Karpas-422 (cell line): ENCODE results near the gene DGKB. TPM values are rescaled to one million over a fixed set of nuclear protein-coding genes. Genes with fewer than 3 reads are reported as not detected.

Experiments
- DNase-seq: peaks from one replicate; pipeline ENCODE4 v3.0.0-alpha.2; 2015
- H2AFZ ChIP-seq: fragments of 200-600 bp; sonication (generic); 2 replicates; pipeline ENCODE4 v1.6.1; 2014; ENCODE audit warnings: antibody characterized with exemption, low read length, mixed read lengths
- H3K27ac ChIP-seq: fragments of 200-600 bp; sonication (generic); 2 replicates; pipeline ENCODE4 v1.5.1; 2014; ENCODE audit warnings: mild to moderate bottlenecking, low read length, moderate library complexity
- H3K27me3 ChIP-seq: fragments of 200-600 bp; sonication (generic); 2 replicates; pipeline ENCODE4 v1.6.1; 2014; ENCODE audit warnings: low read length, mixed read lengths
- H3K36me3 ChIP-seq: fragments of 200-600 bp; sonication (generic); 2 replicates; pipeline ENCODE4 v1.6.1; 2014; ENCODE audit warnings: low read length, mixed read lengths; ENCODE audit not compliant: insufficient read depth
- H3K4me1 ChIP-seq: fragments of 200-600 bp; sonication (generic); 2 replicates; pipeline ENCODE4 v1.6.1; 2014; ENCODE audit warnings: mild to moderate bottlenecking, low read length, mixed read lengths
- H3K4me2 ChIP-seq: fragments of 200-600 bp; sonication (generic); 2 replicates; pipeline ENCODE4 v1.6.1; 2014; ENCODE audit warnings: low read length, low read depth, mild to moderate bottlenecking; ENCODE audit not compliant: poor library complexity, severe bottlenecking
- H3K4me3 ChIP-seq: fragments of 200-600 bp; sonication (generic); 2 replicates; pipeline ENCODE4 v1.5.1; 2014; ENCODE audit warnings: mild to moderate bottlenecking, antibody characterized with exemption, low read length, mixed read lengths
- H3K79me2 ChIP-seq: fragments of 200-600 bp; sonication (generic); 2 replicates; pipeline ENCODE4 v1.6.1; 2014; ENCODE audit warnings: mild to moderate bottlenecking, low read length, mixed read lengths
- H3K9ac ChIP-seq: fragments of 200-600 bp; sonication (generic); 2 replicates; pipeline ENCODE4 v1.6.0; 2014; ENCODE audit warnings: low read length
- H3K9me2 ChIP-seq: fragments of 200-600 bp; sonication (generic), shearing (Covaris generic); replicated peaks from 2 replicates; pipeline ENCODE4 v1.6.0; 2014; ENCODE audit warnings: mild to moderate bottlenecking, low read length, moderate library complexity; ENCODE audit not compliant: insufficient read depth
- H3K9me3 ChIP-seq: fragments of 300-700, 200-600 bp; sonication (generic); 2 replicates; pipeline ENCODE4 v1.6.1; 2014; ENCODE audit warnings: low read length, mixed read lengths
- H4K20me1 ChIP-seq: fragments of 200-600 bp; sonication (generic); 2 replicates; pipeline ENCODE4 v1.6.1; 2014; ENCODE audit warnings: mild to moderate bottlenecking, antibody characterized with exemption, low read length, low read depth; ENCODE audit not compliant: insufficient read depth
- total RNA-seq: library from RNA; depleted of rRNA; stranded (reverse); fragments of >200 nt; shearing (Covaris generic); gene quantifications from 2 replicates; pipeline ENCODE4 v1.2.3, GENCODE V29; 2014; ENCODE audit warnings: low replicate concordance

DGKB gene
- total RNA-seq, 1 experiment from 2014 or later, result not detected

DNA sequence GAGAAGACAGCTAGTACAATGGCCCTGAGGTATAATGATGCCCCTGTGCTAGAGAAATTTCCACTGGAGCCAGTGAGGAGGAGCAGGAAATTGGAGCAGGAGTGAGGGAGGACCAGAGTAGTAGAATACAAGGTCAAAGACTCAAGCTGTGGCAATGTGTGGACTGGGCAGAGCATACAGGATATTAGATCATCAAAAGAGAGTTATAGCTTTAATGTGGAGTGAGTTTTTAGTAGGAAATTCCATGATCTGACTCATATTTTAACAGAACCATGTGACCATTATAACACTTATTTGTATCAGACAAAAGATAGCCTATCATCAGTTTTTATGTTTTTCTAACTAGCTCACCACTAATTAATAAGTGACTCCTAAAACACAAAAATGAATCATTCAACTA lies 154.1 kb downstream of the DGKB start:
- Histone ChIP-seq H3K9me3 (peaks cover 11% of the 10 kb centered on the region; the same call in 1 of the 2 replicates), H3K79me2 (no peaks in the 10 kb centered on the region), H3K27ac (no peak overlapping the region), H2AFZ (no peak overlapping the region), H3K4me3 (no peak overlapping the region), H3K9me2 (no peaks in the 10 kb centered on the region; the same call in 1 of the 2 replicates), H3K4me1 (no peaks in the 10 kb centered on the region), H3K27me3 (no peaks in the 10 kb centered on the region), H3K36me3 (no peaks in the 10 kb centered on the region), H3K4me2 (no peak overlapping the region), H4K20me1 (no peaks in the 10 kb centered on the region), H3K9ac (no peak overlapping the region)
- DNase-seq, result no peak

DNA sequence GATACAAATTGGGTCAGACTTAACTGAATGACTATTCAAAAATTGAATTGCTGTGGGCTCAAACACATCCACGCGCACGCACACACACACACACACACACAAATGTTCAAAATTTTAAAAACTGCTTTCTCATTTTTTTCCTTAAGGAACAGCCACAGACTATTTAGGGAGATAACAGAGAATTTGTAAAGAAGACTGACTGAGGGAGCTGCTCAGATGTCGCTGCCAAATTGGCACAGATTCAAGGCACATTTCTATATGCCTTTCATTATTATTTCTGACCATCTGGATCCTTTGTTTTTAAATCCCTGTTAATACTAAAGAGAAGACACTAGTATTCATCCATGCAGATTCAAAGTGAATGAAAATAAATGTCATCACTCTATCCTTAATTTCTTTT lies 154.8 kb downstream of the DGKB start:
- Histone ChIP-seq H3K4me1 (no peaks in the 10 kb centered on the region), H2AFZ (no peak overlapping the region)

DNA sequence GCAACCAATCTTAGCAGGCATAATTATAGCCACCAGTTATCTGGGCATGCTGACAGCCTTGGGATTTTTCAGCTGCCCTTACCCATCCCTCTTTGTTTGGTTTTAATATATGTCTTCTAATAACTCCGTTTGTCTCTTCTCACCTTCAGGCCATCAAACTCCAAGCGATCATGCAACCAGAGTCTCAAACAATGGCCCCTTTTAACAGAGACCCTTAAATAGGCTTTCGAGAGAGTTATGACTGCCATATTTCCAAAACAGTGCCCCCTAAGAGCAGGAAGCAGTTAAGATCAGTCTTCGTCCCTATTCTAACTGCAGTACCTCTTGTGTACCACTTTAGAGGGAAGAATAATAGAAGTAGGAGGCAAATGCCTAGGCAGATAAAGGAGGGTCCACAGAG lies 157.5 kb downstream of the DGKB start:
- H3K4me3 ChIP-seq, result no peak overlapping the region
- H3K4me1 ChIP-seq, result no peaks in the 10 kb centered on the region

More for the DNA sequence above, 154.8 kb downstream of the DGKB start:
- Histone ChIP-seq H3K4me3 (no peak overlapping the region), H3K79me2 (no peaks in the 10 kb centered on the region), H3K27me3 (no peaks in the 10 kb centered on the region), H3K27ac (no peak overlapping the region), H3K36me3 (no peaks in the 10 kb centered on the region), H3K9me2 (no peaks in the 10 kb centered on the region; the same call in 1 of the 2 replicates), H4K20me1 (no peaks in the 10 kb centered on the region), H3K4me2 (no peak overlapping the region), H3K9ac (no peak overlapping the region), H3K9me3 (peaks cover 16% of the 10 kb centered on the region)
- DNase-seq, result no peak

DNA sequence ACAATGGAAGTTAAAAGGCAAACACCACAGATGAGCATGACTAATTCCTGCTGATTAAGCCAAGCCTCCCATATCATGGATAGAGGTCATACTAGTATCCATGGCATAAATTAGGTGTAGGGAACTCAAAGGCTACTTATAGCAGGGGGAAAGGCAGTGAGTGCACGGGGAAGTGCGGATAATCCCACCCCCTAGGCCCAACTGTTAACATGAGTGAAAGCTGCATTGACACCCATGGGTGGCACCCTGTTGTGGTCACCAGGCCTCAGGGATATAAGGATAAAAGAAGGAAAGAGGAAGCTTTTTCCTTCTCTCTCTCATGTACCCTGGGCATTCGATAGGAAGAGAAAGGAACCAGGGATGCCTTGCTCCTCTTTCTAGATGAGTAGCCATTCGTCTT lies 161.9 kb downstream of the DGKB start:
- DNase-seq, result no peak
- Histone ChIP-seq H2AFZ (no peak overlapping the region), H3K4me3 (no peak overlapping the region), H3K9ac (no peak overlapping the region), H4K20me1 (no peaks in the 10 kb centered on the region), H3K79me2 (no peaks in the 10 kb centered on the region), H3K9me3 (peaks cover 19% of the 10 kb centered on the region), H3K27me3 (no peaks in the 10 kb centered on the region), H3K9me2 (no peaks in the 10 kb centered on the region), H3K4me2 (no peak overlapping the region), H3K4me1 (no peaks in the 10 kb centered on the region), H3K36me3 (no peaks in the 10 kb centered on the region), H3K27ac (no peak overlapping the region)

More for the DNA sequence above, 157.5 kb downstream of the DGKB start:
- Histone ChIP-seq H3K9me3 (peaks cover 19% of the 10 kb centered on the region), H3K79me2 (no peaks in the 10 kb centered on the region), H2AFZ (no peak overlapping the region), H3K27me3 (no peaks in the 10 kb centered on the region), H3K27ac (no peak overlapping the region), H3K9ac (no peak overlapping the region), H3K36me3 (no peaks in the 10 kb centered on the region), H3K9me2 (no peaks in the 10 kb centered on the region; the same call in 1 of the 2 replicates), H4K20me1 (no peaks in the 10 kb centered on the region), H3K4me2 (no peak overlapping the region)
- no peak for DNase-seq

DNA sequence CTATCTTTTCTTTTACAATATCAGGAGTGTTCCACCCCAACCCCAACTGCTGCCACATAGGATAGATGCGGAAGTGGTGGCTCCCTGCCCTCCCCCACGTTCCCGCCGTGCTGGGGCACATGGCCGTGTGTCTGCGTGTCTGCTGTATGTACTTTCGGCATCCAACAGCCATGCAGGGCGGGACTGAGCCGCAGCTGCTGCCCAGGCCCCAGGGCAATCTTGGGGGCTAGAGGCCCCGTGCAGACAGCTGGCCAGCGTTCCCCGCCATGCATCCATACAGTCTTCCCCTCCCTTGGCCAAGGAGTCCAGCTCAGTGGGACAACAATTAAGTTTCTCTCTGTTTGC lies 162.7 kb downstream of the DGKB start:
- H3K4me3 ChIP-seq, result no peak overlapping the region
- no peak overlapping the region for H3K4me2 ChIP-seq
- H3K27me3 ChIP-seq, result no peaks in the 10 kb centered on the region
- no peaks in the 10 kb centered on the region for H3K9me2 ChIP-seq
- no peaks in the 10 kb centered on the region for H3K4me1 ChIP-seq
- H4K20me1 ChIP-seq, result no peaks in the 10 kb centered on the region
- H3K9ac ChIP-seq, result no peak overlapping the region
- no peak overlapping the region for H3K27ac ChIP-seq
- H3K36me3 ChIP-seq, result no peaks in the 10 kb centered on the region
- no peak for DNase-seq
- peaks cover 15% of the 10 kb centered on the region for H3K9me3 ChIP-seq
- H3K79me2 ChIP-seq, result no peaks in the 10 kb centered on the region
- H2AFZ ChIP-seq, result no peak overlapping the region

DNA sequence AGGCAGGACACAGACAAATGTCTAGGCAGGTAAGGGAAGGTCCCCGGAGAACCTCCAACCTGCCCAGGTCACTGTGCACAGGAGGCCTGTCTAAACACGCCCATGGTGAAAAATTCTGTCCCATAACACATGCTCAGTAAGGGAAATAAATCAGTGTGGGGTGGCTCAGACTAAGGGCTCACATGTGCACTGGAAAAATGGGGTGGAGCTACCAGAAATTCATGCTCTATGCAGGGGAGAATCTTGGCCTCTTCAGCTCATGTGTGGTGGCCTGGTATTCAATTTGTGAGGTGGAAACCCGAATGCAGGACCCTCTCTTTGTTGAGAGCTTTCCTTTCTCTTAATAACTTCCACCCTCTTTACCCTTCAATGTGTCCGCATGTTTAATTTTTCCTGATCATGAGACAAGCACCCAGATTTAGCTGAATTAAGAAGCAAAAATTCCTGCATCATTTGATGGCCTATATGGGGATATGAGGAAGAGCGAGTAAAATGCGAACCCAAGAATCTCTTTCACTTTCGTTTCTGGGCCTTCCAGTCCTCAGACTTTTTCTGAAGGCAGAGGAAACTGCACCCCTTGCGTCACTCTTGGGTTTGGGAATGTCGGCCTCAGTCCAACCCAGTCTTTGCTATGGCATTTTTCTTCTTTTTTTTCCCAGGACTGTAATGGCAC lies 163.2 kb downstream of the DGKB start:
- Histone ChIP-seq H2AFZ (no peak overlapping the region), H3K9me3 (peaks cover 10% of the 10 kb centered on the region), H3K4me1 (no peaks in the 10 kb centered on the region), H3K79me2 (no peaks in the 10 kb centered on the region), H3K27me3 (no peaks in the 10 kb centered on the region), H3K9ac (no peak overlapping the region), H4K20me1 (no peaks in the 10 kb centered on the region), H3K36me3 (no peaks in the 10 kb centered on the region), H3K27ac (no peak overlapping the region), H3K4me3 (no peak overlapping the region), H3K4me2 (no peak overlapping the region), H3K9me2 (no peaks in the 10 kb centered on the region)
- DNase-seq, result no peak

DNA sequence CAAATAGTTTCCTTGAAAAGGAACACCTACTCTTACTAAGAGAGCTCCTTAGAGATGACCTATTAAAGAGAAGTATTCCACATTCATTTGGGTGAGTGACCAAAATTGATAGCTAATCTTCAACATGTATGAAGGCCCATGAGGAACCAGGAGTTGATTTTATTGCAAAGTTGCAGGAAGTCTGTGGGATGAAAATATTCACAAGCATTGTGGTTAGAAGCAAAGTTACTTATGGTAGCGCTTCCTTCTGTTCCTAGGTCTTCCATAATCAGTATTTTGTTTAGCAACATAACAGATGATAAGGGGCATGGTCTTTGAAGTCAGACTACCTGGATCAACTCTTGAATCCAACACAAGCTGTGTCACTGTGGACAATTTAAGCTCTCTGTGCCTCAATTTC lies 164.5 kb downstream of the DGKB start:
- peaks cover 7% of the 10 kb centered on the region for H3K9me3 ChIP-seq
- no peaks in the 10 kb centered on the region for H3K27me3 ChIP-seq
- H3K4me2 ChIP-seq, result no peak overlapping the region
- no peak overlapping the region for H3K9ac ChIP-seq
- no peaks in the 10 kb centered on the region for H3K36me3 ChIP-seq
- H3K4me1 ChIP-seq, result no peaks in the 10 kb centered on the region
- H3K9me2 ChIP-seq, result no peaks in the 10 kb centered on the region
- no peak overlapping the region for H3K27ac ChIP-seq
- H3K4me3 ChIP-seq, result no peak overlapping the region
- no peak overlapping the region for H2AFZ ChIP-seq
- H4K20me1 ChIP-seq, result no peaks in the 10 kb centered on the region
- no peak for DNase-seq
- no peaks in the 10 kb centered on the region for H3K79me2 ChIP-seq

DNA sequence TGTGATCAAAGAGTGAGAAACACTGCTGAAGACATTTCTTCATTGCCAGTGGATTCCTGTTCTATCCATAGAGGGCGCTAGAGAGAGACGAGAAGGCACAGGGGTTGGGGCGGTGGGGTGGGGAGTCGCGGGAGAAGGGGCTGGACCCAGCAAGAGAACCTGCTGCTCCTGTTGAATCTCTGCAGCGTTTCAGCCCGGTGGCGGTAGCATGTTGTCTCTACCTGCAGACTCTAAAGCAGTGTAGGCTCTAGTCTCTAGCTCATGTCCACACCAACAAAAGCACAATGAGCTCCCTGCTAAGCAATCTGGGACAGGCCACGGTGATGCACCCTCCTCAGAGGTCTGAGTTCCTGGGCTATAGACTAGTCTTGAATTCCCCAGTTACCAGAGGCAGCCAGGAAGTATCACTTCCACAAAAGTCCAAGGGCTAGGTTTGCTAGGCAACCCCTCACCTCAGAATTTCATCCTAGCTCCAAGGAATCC lies 167.7 kb downstream of the DGKB start:
- no peak overlapping the region for H3K4me2 ChIP-seq
- H3K27me3 ChIP-seq, result no peaks in the 10 kb centered on the region
- DNase-seq, result no peak
- no peaks in the 10 kb centered on the region; the same call in 1 of the 2 replicates for H3K9me3 ChIP-seq
- no peaks in the 10 kb centered on the region for H3K79me2 ChIP-seq
- H2AFZ ChIP-seq, result no peak overlapping the region
- no peak overlapping the region for H3K9ac ChIP-seq
- no peaks in the 10 kb centered on the region for H3K4me1 ChIP-seq
- no peaks in the 10 kb centered on the region for H4K20me1 ChIP-seq
- H3K4me3 ChIP-seq, result no peak overlapping the region
- no peaks in the 10 kb centered on the region for H3K9me2 ChIP-seq
- no peak overlapping the region for H3K27ac ChIP-seq
- no peaks in the 10 kb centered on the region for H3K36me3 ChIP-seq
